ENCODE data around the gene AKT3. TPM values are rescaled to one million over a fixed set of nuclear protein-coding genes. Genes with fewer than 3 reads are reported as not detected.

The AKT3 gene
- total RNA-seq, 1 experiment from 2014 or later = 133 TPM

DNA sequence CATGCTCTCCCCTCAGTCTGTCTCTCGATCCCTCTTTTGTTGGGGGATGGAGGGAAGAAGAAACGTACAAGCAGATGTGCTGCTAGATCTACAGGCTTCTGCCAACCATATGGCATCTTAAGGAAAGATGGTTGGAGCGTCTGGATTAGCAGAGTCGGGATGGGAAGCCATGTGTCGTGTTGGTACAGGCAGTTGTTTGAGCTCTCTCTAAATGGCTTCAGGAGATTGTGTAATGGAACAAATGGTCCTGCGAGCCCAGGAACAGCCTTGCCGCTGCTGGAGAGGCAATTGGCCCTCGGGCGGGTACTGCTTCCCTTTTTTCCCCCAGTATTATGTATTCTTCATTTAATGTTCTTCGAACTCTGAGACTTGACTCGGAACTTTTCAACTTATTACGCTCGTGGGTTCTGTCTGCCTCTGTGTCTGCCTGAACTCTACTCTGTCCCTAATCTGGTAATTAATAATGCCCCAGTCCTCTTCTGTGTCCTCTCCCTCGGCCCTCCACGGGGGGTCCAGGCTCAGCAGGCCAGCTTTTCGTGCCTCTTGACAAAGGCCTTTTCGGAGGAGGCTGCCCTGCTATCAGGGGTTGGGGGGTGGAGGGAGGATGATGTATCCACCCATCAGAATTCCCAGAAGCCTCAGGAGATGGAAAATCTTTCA is 378.9 kb downstream of the AKT3 start:
- Histone ChIP-seq H3K9me2 (ENCODE audit: insufficient read depth) (no peaks in the 10 kb centered on the region), H3K4me1 (replicated peaks; ENCODE audit: insufficient read depth) (no peaks in the 10 kb centered on the region), H3K79me2 (ENCODE audit: low read depth) (no peaks in the 10 kb centered on the region), H3K9me3 (ENCODE audit: insufficient read depth, low read depth) (no peaks in the 10 kb centered on the region), H3K27me3 (ENCODE audit: insufficient read depth, low read depth) (no peaks in the 10 kb centered on the region), H2AFZ (no peak overlapping the region), H4K20me1 (ENCODE audit: insufficient read depth) (no peaks in the 10 kb centered on the region), H3K36me3 (ENCODE audit: low read depth) (no peaks in the 10 kb centered on the region), H3K4me3 (no peak overlapping the region), H3F3A (ENCODE audit: insufficient read depth, low read depth) (no peaks in the 10 kb centered on the region), H3K27ac (no peak overlapping the region), H3K4me2 (no peak overlapping the region)
- DNase-seq = no peak
- POLR2A ChIA-PET (ENCODE audit: unreplicated experiment) = no interaction called here
- TF ChIP-seq, protein P1, sequence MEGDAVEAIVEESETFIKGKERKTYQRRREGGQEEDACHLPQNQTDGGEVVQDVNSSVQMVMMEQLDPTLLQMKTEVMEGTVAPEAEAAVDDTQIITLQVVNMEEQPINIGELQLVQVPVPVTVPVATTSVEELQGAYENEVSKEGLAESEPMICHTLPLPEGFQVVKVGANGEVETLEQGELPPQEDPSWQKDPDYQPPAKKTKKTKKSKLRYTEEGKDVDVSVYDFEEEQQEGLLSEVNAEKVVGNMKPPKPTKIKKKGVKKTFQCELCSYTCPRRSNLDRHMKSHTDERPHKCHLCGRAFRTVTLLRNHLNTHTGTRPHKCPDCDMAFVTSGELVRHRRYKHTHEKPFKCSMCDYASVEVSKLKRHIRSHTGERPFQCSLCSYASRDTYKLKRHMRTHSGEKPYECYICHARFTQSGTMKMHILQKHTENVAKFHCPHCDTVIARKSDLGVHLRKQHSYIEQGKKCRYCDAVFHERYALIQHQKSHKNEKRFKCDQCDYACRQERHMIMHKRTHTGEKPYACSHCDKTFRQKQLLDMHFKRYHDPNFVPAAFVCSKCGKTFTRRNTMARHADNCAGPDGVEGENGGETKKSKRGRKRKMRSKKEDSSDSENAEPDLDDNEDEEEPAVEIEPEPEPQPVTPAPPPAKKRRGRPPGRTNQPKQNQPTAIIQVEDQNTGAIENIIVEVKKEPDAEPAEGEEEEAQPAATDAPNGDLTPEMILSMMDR (conservative IDR thresholded peaks at IDR 0.05) = no peak
- no peak for TF ChIP-seq EZH2 (IDR thresholded peaks at IDR 0.05; ENCODE audit: low read depth)
- BruUV-seq (replicated peaks) = no TSS peak
- CTCF ChIA-PET = no interaction called here
- intact Hi-C loops (cut with micrococcal nuclease; ENCODE audit: unreplicated experiment) = no loop called here

DNA sequence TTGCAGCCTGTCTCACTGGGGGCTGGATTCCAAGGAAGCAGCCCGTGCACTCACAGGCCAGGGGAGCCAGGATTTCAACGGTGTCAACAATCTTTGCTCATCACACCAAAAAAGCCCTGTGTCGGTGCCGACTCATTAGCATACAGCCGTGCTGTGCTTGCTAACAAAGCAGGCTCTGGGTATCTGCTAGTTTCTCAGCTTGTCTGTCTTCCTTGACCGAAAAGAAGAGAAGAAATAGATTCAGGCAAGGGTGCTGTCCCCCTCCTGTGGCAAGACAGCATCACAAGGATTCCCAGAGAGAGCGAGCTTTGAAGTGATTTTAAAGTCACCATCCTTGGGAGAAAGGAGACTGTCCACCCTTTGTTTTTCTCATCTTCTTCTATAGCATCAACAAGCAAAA is 379.5 kb downstream of the AKT3 start:
- no TSS peak for BruUV-seq (replicated peaks)
- no peaks in the 10 kb centered on the region for H3K4me1 ChIP-seq (replicated peaks; ENCODE audit: insufficient read depth)
- no peak overlapping the region for H2AFZ ChIP-seq
- no peak for DNase-seq
- no peak overlapping the region for H3K27ac ChIP-seq
- H4K20me1 ChIP-seq (ENCODE audit: insufficient read depth) = no peaks in the 10 kb centered on the region
- TF ChIP-seq, protein P1 (conservative IDR thresholded peaks at IDR 0.05) = no peak
- TF ChIP-seq EZH2 (IDR thresholded peaks at IDR 0.05; ENCODE audit: low read depth) = no peak
- H3K36me3 ChIP-seq (ENCODE audit: low read depth) = no peaks in the 10 kb centered on the region
- H3K27me3 ChIP-seq (ENCODE audit: insufficient read depth, low read depth) = no peaks in the 10 kb centered on the region
- no peak overlapping the region for H3K4me2 ChIP-seq
- no peak overlapping the region for H3K4me3 ChIP-seq
- ChIA-PET CTCF (no interaction called here), POLR2A (ENCODE audit: unreplicated experiment) (no interaction called here)
- intact Hi-C loops (cut with micrococcal nuclease; ENCODE audit: unreplicated experiment) = no loop called here
- H3K9me3 ChIP-seq (ENCODE audit: insufficient read depth, low read depth) = no peaks in the 10 kb centered on the region
- no peaks in the 10 kb centered on the region for H3K9me2 ChIP-seq (ENCODE audit: insufficient read depth)
- no peaks in the 10 kb centered on the region for H3K79me2 ChIP-seq (ENCODE audit: low read depth)
- H3F3A ChIP-seq (ENCODE audit: insufficient read depth, low read depth) = no peaks in the 10 kb centered on the region

DNA sequence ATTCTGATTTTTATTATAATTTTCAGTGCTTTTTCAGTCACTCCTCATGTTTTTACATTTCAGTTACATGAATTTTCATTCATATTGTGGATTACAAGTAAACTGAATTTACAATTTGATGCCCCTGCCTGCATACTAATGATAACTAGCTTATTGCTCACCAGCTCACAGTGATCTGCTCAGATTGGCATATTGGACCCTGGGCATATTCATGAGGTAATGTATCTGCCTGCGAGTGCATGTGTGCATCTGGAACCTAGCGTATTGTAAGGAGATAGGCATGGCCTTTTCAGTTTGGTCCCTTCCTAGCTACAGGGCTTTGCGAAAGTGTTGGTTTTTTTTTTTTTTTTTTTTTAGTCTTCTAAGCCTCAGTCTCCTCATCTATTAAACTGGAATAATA is 380.5 kb downstream of the AKT3 start:
- ChIA-PET POLR2A (ENCODE audit: unreplicated experiment) (no interaction called here), CTCF (interaction anchor here (0.6 kb wide), 1 partner anchor 17 kb away, joined by 4 read pairs; no protein-coding TSS in a partner anchor)
- intact Hi-C loops (cut with micrococcal nuclease; ENCODE audit: unreplicated experiment) = no loop called here
- no TSS peak for BruUV-seq (replicated peaks)
- TF ChIP-seq EZH2 (IDR thresholded peaks at IDR 0.05; ENCODE audit: low read depth) = no peak
- TF ChIP-seq, protein P1 (conservative IDR thresholded peaks at IDR 0.05) = no peak
- no peak overlapping the region for H3K4me3 ChIP-seq
- no peaks in the 10 kb centered on the region for H3K4me1 ChIP-seq (replicated peaks; ENCODE audit: insufficient read depth)
- DNase-seq = no peak
- H3K36me3 ChIP-seq (ENCODE audit: low read depth) = no peaks in the 10 kb centered on the region
- H3F3A ChIP-seq (ENCODE audit: insufficient read depth, low read depth) = no peaks in the 10 kb centered on the region
- H3K9me3 ChIP-seq (ENCODE audit: insufficient read depth, low read depth) = no peaks in the 10 kb centered on the region
- no peaks in the 10 kb centered on the region for H3K79me2 ChIP-seq (ENCODE audit: low read depth)
- H3K27me3 ChIP-seq (ENCODE audit: insufficient read depth, low read depth) = no peaks in the 10 kb centered on the region
- no peak overlapping the region for H3K27ac ChIP-seq
- H4K20me1 ChIP-seq (ENCODE audit: insufficient read depth) = no peaks in the 10 kb centered on the region
- H2AFZ ChIP-seq = no peak overlapping the region
- no peak overlapping the region for H3K4me2 ChIP-seq
- H3K9me2 ChIP-seq (ENCODE audit: insufficient read depth) = no peaks in the 10 kb centered on the region

Measured in PC-9 (cell line).